ENCODE measurements around the gene CHRNE. TPM values are rescaled to one million over a fixed set of nuclear protein-coding genes. Genes with fewer than 3 reads are reported as not detected.

The CHRNE gene
- total and polyA plus RNA-seq, 2 of the 13 experiments (the other 11 are each of a cell fraction or from before 2014, with no cell fraction given): 0.53 to 0.59 TPM

DNA sequence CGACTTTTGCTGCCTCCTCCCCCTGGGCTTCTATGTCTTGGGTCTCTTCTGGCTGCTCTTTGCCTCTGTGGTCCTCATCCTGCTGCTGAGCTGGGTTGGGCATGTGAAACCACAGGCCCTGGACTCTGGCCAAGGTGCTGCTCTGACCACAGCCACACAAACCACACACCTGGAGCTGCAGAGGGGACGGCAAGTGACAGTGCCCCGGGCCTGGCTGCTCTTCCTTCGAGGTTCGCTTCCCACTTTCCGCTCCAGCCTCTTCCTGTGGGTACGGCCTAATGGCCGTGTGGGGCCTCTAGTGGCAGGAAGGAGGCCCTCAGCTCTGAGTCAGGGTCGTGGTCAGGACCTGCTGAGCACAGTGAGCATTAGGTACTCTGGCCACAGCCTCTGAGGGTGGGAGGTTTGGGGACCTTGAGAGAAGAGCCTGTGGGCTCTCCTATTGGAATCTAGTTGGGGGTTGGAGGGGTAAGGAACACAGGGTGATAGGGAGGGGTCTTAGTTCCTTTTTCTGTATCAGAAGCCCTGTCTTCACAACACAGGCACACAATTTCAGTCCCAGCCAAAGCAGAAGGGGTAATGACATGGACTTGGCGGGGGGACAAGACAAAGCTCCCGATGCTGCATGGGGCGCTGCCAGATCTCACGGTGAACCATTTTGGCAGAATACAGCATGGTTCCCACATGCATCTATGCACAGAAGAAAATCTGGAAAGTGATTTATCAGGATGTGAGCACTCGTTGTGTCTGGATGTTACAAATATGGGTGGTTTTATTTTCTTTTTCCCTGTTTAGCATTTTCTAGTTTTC is 31.5 kb upstream of the CHRNE start (continued):
- TF ChIP-seq, protein P1, sequence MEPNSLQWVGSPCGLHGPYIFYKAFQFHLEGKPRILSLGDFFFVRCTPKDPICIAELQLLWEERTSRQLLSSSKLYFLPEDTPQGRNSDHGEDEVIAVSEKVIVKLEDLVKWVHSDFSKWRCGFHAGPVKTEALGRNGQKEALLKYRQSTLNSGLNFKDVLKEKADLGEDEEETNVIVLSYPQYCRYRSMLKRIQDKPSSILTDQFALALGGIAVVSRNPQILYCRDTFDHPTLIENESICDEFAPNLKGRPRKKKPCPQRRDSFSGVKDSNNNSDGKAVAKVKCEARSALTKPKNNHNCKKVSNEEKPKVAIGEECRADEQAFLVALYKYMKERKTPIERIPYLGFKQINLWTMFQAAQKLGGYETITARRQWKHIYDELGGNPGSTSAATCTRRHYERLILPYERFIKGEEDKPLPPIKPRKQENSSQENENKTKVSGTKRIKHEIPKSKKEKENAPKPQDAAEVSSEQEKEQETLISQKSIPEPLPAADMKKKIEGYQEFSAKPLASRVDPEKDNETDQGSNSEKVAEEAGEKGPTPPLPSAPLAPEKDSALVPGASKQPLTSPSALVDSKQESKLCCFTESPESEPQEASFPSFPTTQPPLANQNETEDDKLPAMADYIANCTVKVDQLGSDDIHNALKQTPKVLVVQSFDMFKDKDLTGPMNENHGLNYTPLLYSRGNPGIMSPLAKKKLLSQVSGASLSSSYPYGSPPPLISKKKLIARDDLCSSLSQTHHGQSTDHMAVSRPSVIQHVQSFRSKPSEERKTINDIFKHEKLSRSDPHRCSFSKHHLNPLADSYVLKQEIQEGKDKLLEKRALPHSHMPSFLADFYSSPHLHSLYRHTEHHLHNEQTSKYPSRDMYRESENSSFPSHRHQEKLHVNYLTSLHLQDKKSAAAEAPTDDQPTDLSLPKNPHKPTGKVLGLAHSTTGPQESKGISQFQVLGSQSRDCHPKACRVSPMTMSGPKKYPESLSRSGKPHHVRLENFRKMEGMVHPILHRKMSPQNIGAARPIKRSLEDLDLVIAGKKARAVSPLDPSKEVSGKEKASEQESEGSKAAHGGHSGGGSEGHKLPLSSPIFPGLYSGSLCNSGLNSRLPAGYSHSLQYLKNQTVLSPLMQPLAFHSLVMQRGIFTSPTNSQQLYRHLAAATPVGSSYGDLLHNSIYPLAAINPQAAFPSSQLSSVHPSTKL (CRISPR knock-in tag; IDR thresholded peaks at IDR 0.05): no peak
- no peak for TF ChIP-seq ZNF17 (CRISPR knock-in tag; IDR thresholded peaks at IDR 0.05)
- TF ChIP-seq, protein P2, sequence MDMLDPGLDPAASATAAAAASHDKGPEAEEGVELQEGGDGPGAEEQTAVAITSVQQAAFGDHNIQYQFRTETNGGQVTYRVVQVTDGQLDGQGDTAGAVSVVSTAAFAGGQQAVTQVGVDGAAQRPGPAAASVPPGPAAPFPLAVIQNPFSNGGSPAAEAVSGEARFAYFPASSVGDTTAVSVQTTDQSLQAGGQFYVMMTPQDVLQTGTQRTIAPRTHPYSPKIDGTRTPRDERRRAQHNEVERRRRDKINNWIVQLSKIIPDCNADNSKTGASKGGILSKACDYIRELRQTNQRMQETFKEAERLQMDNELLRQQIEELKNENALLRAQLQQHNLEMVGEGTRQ (IDR thresholded peaks at IDR 0.05; ENCODE audit: low read depth, low read length): no peak
- TF ChIP-seq, protein P2 (CRISPR knock-in tag; IDR thresholded peaks at IDR 0.05; ENCODE audit: borderline replicate concordance): no peak
- TF ChIP-seq, protein P3, sequence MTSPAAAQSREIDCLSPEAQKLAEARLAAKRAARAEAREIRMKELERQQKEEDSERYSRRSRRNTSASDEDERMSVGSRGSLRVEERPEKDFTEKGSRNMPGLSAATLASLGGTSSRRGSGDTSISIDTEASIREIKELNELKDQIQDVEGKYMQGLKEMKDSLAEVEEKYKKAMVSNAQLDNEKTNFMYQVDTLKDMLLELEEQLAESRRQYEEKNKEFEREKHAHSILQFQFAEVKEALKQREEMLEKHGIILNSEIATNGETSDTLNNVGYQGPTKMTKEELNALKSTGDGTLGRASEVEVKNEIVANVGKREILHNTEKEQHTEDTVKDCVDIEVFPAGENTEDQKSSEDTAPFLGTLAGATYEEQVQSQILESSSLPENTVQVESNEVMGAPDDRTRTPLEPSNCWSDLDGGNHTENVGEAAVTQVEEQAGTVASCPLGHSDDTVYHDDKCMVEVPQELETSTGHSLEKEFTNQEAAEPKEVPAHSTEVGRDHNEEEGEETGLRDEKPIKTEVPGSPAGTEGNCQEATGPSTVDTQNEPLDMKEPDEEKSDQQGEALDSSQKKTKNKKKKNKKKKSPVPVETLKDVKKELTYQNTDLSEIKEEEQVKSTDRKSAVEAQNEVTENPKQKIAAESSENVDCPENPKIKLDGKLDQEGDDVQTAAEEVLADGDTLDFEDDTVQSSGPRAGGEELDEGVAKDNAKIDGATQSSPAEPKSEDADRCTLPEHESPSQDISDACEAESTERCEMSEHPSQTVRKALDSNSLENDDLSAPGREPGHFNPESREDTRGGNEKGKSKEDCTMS (CRISPR knock-in tag; conservative IDR thresholded peaks at IDR 0.05): no peak
- TF ChIP-seq KLF9 (CRISPR knock-in tag; IDR thresholded peaks at IDR 0.05; ENCODE audit: low read depth): no peak
- TF ChIP-seq ZFY (CRISPR knock-in tag; IDR thresholded peaks at IDR 0.05): peak; percentile 47; the same call in 1 of the 2 replicates
- no peak for TF ChIP-seq PAWR (CRISPR knock-in tag; IDR thresholded peaks at IDR 0.05; ENCODE audit: borderline replicate concordance)
- TF ChIP-seq, protein P4, sequence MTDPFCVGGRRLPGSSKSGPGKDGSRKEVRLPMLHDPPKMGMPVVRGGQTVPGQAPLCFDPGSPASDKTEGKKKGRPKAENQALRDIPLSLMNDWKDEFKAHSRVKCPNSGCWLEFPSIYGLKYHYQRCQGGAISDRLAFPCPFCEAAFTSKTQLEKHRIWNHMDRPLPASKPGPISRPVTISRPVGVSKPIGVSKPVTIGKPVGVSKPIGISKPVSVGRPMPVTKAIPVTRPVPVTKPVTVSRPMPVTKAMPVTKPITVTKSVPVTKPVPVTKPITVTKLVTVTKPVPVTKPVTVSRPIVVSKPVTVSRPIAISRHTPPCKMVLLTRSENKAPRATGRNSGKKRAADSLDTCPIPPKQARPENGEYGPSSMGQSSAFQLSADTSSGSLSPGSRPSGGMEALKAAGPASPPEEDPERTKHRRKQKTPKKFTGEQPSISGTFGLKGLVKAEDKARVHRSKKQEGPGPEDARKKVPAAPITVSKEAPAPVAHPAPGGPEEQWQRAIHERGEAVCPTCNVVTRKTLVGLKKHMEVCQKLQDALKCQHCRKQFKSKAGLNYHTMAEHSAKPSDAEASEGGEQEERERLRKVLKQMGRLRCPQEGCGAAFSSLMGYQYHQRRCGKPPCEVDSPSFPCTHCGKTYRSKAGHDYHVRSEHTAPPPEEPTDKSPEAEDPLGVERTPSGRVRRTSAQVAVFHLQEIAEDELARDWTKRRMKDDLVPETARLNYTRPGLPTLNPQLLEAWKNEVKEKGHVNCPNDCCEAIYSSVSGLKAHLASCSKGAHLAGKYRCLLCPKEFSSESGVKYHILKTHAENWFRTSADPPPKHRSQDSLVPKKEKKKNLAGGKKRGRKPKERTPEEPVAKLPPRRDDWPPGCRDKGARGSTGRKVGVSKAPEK (CRISPR knock-in tag; IDR thresholded peaks at IDR 0.05; ENCODE audit: borderline replicate concordance): no peak
- TF ChIP-seq MATR3 (CRISPR knock-in tag; IDR thresholded peaks at IDR 0.05): no peak
- no peak for TF ChIP-seq IKZF1 (IDR thresholded peaks at IDR 0.05)
- TF ChIP-seq, protein P5, sequence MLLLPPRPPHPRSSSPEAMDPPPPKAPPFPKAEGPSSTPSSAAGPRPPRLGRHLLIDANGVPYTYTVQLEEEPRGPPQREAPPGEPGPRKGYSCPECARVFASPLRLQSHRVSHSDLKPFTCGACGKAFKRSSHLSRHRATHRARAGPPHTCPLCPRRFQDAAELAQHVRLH (CRISPR knock-in tag; IDR thresholded peaks at IDR 0.05; ENCODE audit: borderline replicate concordance, low read depth): no peak
- TF ChIP-seq ZNF773 (CRISPR knock-in tag; IDR thresholded peaks at IDR 0.05; ENCODE audit: borderline replicate concordance): no peak
- no peak for TF ChIP-seq GATA4 (IDR thresholded peaks at IDR 0.05; ENCODE audit: borderline replicate concordance, low read depth)
- TF ChIP-seq SP1 (IDR thresholded peaks at IDR 0.05): no peak
- no peak for TF ChIP-seq SP1 (CRISPR knock-in tag; IDR thresholded peaks at IDR 0.05)
- TF ChIP-seq NFYC (CRISPR knock-in tag; IDR thresholded peaks at IDR 0.05): no peak; the same call in 1 of the 2 replicates
- no peak for TF ChIP-seq NKX3-1 (CRISPR knock-in tag; IDR thresholded peaks at IDR 0.05)
